KMS-11 (cell line): ENCODE measurements around the gene NOL11.

Source experiments
- H2AFZ ChIP-seq: fragments of 200-600 bp; sonication (generic); 2 replicates; pipeline ENCODE4 v1.6.1; 2016; ENCODE audit warnings: antibody characterized with exemption, mixed run types, low read depth
- H3K27ac ChIP-seq: fragments of 200-600 bp; sonication (generic); 2 replicates; pipeline ENCODE4 v1.6.1; 2016; ENCODE audit warnings: mild to moderate bottlenecking, mixed run types
- H3K27me3 ChIP-seq: fragments of 200-600 bp; sonication (generic); 2 replicates; pipeline ENCODE4 v1.6.1; 2017; ENCODE audit warnings: mild to moderate bottlenecking, low read depth, mixed run types, moderate library complexity; ENCODE audit not compliant: insufficient read depth
- H3K36me3 ChIP-seq: fragments of 200-600 bp; sonication (generic); 2 replicates; pipeline ENCODE4 v1.6.1; 2017; ENCODE audit warnings: mild to moderate bottlenecking, mixed run types; ENCODE audit not compliant: insufficient read depth
- H3K4me1 ChIP-seq: fragments of 200-600 bp; sonication (generic); 2 replicates; pipeline ENCODE4 v1.6.1; 2016; ENCODE audit warnings: mild to moderate bottlenecking, low read depth, mixed run types; ENCODE audit not compliant: poor library complexity, severe bottlenecking
- H3K4me2 ChIP-seq: fragments of 200-600 bp; sonication (generic); 2 replicates; pipeline ENCODE4 v1.7.0; 2016; ENCODE audit warnings: mild to moderate bottlenecking, mixed run types
- H3K4me3 ChIP-seq: fragments of 200-600 bp; sonication (generic); IDR thresholded peaks from 2 replicates; pipeline ENCODE4 v1.6.1; 2017; ENCODE audit warnings: low read depth, low read length, mixed read lengths; ENCODE audit not compliant: insufficient read depth
- H3K79me2 ChIP-seq: fragments of 200-600 bp; sonication (generic); 2 replicates; pipeline ENCODE4 v1.6.1; 2016; ENCODE audit warnings: low read depth, mixed run types; ENCODE audit not compliant: insufficient read depth
- H3K9ac ChIP-seq: fragments of 200-600 bp; sonication (generic); 2 replicates; pipeline ENCODE4 v1.6.1; 2016; ENCODE audit warnings: mild to moderate bottlenecking, mixed run types
- H4K20me1 ChIP-seq: fragments of 200-600 bp; sonication (generic); 2 replicates; pipeline ENCODE4 v1.6.1; 2016; ENCODE audit warnings: mild to moderate bottlenecking, mixed run types; ENCODE audit not compliant: insufficient read depth
- TF ChIP-seq, protein P1 (sequence below): fragments of 200-600 bp; sonication (generic); conservative IDR thresholded peaks from 2 replicates; pipeline ENCODE4 v1.6.1; 2017; ENCODE audit warnings: low read depth, mild to moderate bottlenecking, antibody characterized with exemption, low read length, moderate library complexity, mixed read lengths

NOL11 gene

DNA sequence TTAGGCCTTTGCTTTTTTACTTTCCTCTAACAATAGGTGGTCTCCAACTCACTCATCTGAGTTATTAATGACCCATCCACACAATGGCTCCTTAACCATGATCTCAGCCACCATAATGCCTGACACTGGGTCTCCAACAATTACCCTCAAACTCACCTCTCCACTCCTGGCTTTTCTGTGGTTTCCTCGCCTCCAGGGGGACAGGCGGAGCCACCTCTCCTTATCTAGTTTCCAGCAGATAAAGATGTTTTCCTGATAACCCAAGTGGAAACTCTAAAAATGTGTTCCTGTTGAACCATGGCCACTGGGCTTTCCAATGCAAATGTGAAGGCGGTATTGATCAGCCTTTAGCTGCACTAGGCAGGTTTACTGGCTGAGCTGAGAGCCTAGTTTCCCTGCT lies 9.4 kb upstream of the NOL11 start:
- H3K27me3 ChIP-seq = no peaks in the 10 kb centered on the region
- H3K9ac ChIP-seq = no peak overlapping the region
- no peak overlapping the region for H3K4me3 ChIP-seq
- no peak overlapping the region for H2AFZ ChIP-seq
- no peaks in the 10 kb centered on the region for H3K79me2 ChIP-seq
- H3K4me2 ChIP-seq = no peak overlapping the region
- H3K27ac ChIP-seq = no peak overlapping the region
- H3K36me3 ChIP-seq = no peaks in the 10 kb centered on the region
- H4K20me1 ChIP-seq = no peaks in the 10 kb centered on the region
- TF ChIP-seq, protein P1, sequence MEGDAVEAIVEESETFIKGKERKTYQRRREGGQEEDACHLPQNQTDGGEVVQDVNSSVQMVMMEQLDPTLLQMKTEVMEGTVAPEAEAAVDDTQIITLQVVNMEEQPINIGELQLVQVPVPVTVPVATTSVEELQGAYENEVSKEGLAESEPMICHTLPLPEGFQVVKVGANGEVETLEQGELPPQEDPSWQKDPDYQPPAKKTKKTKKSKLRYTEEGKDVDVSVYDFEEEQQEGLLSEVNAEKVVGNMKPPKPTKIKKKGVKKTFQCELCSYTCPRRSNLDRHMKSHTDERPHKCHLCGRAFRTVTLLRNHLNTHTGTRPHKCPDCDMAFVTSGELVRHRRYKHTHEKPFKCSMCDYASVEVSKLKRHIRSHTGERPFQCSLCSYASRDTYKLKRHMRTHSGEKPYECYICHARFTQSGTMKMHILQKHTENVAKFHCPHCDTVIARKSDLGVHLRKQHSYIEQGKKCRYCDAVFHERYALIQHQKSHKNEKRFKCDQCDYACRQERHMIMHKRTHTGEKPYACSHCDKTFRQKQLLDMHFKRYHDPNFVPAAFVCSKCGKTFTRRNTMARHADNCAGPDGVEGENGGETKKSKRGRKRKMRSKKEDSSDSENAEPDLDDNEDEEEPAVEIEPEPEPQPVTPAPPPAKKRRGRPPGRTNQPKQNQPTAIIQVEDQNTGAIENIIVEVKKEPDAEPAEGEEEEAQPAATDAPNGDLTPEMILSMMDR = no peak
- H3K4me1 ChIP-seq = peaks cover 6% of the 10 kb centered on the region

DNA sequence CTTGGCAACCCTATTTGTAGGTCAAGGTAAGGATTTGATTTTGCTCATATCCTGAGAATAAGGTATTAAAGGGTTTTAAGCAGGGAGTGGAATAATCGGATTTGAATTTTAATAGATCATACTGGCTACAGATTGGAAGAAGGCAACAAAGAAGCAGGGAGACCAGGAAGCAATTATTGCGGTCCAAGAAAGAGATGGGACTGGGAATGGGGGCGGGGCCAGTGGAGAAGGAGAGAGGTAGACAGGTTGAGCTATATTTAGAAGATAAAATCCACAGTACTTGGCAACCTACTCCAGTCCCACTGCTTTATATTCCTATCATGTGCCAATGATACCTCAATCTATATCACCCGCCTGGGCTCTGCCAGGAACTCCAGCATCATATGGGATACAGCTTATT lies 5.8 kb upstream of the NOL11 start:
- Histone ChIP-seq H3K79me2 (no peaks in the 10 kb centered on the region), H3K27ac (no peak overlapping the region), H3K4me1 (peaks cover 19% of the 10 kb centered on the region), H3K4me2 (no peak overlapping the region), H3K27me3 (no peaks in the 10 kb centered on the region), H4K20me1 (no peaks in the 10 kb centered on the region), H3K36me3 (no peaks in the 10 kb centered on the region), H3K9ac (no peak overlapping the region), H3K4me3 (no peak overlapping the region), H2AFZ (no peak overlapping the region)
- TF ChIP-seq, protein P1 = no peak

DNA sequence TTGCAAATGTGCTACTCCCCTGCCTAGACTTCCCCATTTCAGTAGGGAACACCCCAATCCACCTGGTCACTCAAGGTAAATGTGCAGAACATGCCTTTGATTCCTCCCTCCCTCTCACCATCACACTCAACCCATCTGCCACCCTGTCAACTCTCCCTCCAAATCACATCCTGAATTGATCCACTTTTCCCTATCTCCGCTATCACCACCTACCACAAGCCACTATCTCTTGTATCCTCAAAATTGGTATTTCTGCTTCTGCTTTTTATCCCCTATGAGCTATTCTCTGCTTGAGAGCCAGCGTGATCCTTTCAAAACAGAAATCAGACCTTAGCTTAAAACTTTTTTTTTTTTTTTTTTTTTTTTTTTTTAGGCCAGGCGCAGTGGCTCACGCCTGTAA lies 5.4 kb upstream of the NOL11 start:
- H2AFZ ChIP-seq = no peak overlapping the region
- no peak overlapping the region for H3K4me3 ChIP-seq
- no peaks in the 10 kb centered on the region for H4K20me1 ChIP-seq
- no peaks in the 10 kb centered on the region for H3K36me3 ChIP-seq
- H3K79me2 ChIP-seq = no peaks in the 10 kb centered on the region
- TF ChIP-seq, protein P1 = no peak
- H3K27ac ChIP-seq = no peak overlapping the region
- H3K9ac ChIP-seq = no peak overlapping the region
- no peak overlapping the region for H3K4me2 ChIP-seq
- peaks cover 20% of the 10 kb centered on the region for H3K4me1 ChIP-seq
- H3K27me3 ChIP-seq = no peaks in the 10 kb centered on the region

DNA sequence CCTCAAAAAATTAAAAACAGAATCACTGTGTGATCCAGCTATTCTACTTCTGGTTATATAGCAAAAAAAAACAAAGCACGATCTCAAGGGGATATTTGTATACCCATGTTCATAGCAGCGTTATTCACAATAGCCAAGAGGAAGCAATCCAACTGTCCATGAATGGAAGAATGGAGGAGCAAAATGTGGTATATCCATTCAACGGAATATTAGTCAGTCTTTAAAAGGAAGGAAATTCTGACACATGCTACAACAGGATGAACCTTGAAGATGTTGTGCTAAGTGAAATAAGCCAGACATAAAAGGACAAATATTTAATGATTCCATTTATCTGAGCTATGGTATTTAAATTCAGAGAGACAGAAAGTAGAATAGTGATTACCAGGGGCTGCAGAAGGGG lies 4.6 kb upstream of the NOL11 start:
- no peaks in the 10 kb centered on the region for H4K20me1 ChIP-seq
- H3K4me2 ChIP-seq = no peak overlapping the region
- no peak overlapping the region for H2AFZ ChIP-seq
- H3K79me2 ChIP-seq = peaks cover 4% of the 10 kb centered on the region
- no peaks in the 10 kb centered on the region for H3K27me3 ChIP-seq
- H3K36me3 ChIP-seq = no peaks in the 10 kb centered on the region
- no peak overlapping the region for H3K9ac ChIP-seq
- no peak overlapping the region for H3K4me3 ChIP-seq
- TF ChIP-seq, protein P1 = no peak
- H3K4me1 ChIP-seq = peaks cover 20% of the 10 kb centered on the region
- no peak overlapping the region for H3K27ac ChIP-seq
